ENCODE measurements around the gene DLEC1.
"Not testable (repeated sequence)": the region's sequence is repeated elsewhere in the genome, so short reads cannot be mapped to it uniquely, and the experiment has no call there.

DNA sequence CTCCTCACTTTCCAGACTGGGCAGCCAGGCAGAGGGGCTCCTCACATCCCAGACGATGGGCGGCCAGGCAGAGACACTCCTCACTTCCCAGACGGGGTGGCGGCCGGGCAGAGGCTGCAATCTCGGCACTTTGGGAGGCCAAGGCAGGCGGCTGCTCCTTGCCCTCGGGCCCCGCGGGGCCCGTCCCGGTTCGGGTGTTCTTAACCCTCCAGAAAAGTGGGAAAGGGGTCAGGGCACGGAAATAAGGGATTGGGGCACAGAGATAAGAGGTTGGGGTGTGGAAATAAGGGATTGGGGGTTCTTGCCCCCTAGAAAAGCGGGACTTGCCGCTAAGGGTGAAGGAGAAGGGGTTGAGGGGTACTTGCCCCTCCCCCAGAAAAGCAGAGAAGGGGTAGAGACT, 43.3 kb downstream of the DLEC1 start:
- TF ChIP-seq EZH2phosphoT487 (IDR thresholded peaks at IDR 0.05; ENCODE audit: insufficient read depth, low read depth); EZH2 (IDR thresholded peaks at IDR 0.05; ENCODE audit: insufficient read depth, poor library complexity, severe bottlenecking): not testable (repeated sequence)
